HG02798 (cell line): Measurements from ENCODE around the gene DAB1.
"Not testable (repeated sequence)": the region's sequence is repeated elsewhere in the genome, so short reads cannot be mapped to it uniquely, and the experiment has no call there.

Experiments used
- ATAC-seq: cut with Tn5 transposase; IDR thresholded peaks from one replicate; pipeline ENCODE4 v1.9.1; 2021; ENCODE audit warnings: mild to moderate bottlenecking; ENCODE audit not compliant: unreplicated experiment, poor library complexity

Gene DAB1

DNA sequence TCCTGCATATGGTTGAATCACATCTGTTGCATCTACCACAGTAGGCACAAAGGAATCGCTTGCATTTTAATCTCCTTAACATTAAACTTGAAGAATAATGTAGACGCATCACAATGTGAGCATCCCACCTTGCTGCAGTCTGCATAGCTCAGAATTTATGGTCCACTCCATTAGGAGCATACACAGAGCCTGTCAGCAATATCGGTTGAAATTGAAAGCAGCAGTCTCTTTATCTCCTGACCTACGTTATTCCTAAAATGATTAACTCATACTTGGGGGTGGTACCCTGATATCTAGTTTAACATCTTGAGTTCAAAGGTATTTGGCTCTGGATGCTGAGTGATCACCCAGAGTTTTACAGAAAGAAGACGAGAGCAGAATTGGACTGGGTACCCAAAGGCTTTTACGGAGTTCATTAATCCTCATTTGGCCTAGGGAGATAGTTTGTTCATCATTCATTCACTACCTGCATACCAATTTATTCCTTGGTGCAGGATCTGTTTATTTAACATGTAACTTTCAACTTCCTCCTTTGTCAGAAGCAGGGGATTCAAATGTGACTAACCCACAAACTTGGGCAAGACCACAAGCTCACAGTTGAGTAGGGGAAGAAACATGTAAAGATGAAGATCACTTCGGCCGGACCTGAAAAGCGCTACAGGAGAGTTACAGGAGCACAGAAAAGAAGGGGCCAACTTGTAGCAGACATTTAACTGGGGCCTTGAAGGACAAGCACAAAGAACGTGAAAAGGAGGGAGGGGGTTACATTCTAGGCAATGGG lies 187.9 kb downstream of the DAB1 start:
- no peak for ATAC-seq

DNA sequence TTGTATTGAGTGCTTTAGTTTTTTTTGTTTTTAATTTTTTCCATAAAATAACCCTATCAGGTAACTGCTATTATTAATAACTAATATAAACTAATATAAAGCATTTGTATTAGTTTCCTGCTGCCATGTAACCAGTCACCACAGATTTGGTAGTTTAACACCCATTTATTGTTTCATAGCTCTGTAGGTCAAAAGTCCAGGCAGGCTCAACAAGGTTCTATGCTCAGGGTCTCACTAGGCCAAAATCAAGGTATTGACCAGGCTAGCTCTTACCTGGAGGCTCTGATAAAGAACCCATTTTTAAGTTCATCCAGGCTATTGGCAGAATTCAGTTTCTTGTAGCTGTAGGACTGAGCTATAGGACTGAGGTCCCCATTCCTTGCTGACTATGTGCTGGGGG lies 189.4 kb downstream of the DAB1 start:
- no peak for ATAC-seq

DNA sequence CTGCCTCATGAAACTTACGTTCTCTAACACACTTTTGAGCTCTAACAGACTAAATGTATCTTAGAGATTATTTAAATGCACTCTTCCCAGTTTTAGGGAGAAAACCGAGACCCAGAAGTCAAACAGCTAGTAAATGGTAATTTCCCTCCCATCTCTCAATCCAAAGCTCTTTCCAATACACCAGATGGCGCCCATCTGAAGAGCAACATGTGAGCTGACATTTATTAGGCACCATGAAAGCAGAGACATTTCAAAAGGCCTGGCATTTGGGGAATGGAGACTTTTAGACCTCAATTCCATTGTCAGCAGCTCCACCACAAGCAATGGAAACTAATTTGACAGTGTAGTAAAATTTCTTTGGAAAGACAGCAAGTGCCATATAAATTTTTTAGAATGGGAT lies 191.4 kb downstream of the DAB1 start:
- ATAC-seq: no peak

DNA sequence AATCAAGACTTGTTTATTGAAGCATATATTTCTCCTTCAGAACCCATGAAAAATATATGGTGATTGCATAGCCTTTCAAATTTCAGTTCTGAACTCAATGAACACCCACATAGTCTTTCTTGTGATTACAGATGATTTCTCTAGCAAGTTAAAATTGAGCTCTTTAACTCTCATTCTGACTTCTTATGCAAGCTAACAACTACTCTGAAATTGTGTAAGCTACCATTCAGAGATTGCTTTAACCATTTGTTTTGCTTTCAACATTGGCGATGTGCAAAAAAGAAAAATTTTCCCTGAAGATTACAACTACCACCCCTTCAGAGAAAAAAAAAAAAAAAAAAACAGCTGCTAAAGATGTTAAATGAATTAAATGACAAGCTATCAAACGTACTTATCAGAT lies 193.9 kb downstream of the DAB1 start:
- ATAC-seq: no peak

DNA sequence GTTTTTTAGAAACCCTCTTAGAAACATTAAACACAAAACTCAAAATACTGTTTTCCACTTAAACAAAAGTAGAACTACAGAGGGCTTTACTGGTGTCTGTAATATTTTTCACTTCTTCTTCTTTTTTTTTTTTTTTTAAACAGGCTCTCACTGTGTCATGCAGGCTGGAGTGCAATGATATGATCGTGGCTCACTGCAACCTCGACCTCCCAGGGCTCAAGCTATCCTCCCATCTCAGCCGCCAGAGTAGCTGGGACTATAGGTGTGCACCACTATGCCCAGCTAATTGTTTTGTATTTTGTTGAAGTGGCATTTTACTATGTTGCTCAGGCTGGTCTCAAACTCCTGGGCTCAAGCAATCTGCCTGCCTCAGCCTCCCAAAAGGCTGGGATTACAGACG lies 194.8 kb downstream of the DAB1 start:
- ATAC-seq: no peak

DNA sequence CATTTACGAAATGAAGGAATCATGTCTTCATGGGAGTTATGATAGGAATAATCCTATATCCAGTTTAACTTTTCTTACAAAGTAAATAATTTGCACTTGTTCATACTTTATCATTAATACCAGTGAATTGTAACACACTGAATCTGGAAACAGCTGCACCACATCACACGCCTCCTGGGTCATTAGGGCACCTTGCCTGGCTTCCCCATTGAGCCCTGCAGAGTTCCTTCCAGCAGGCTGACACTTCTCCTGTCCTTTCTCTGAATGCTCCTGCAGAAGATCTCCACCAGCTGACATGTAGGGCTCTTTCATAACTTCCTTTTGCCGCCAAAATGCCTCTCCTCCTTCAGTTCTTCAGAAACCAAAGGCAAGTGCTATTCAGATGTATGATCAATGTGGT lies 201.1 kb downstream of the DAB1 start:
- no peak for ATAC-seq

DNA sequence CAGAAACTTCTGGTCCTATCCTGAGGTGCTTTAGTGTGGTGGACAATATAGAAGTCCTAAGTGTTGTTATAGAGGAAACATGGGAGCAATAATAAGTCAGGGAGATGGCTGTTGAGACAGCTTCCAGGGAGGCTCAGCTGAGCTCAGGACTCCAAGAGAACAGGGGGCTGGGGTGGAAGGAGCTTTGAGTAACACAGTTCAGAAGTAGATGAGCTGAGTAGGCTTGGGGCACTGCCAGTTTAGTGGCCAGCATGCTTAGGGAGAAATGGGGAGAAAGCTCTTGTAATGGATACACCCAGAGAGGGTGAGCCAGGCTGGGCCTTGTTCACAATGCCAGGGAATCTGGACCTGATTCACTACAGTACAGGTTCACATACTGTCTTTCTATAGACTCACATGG lies 201.6 kb downstream of the DAB1 start:
- no peak for ATAC-seq

DNA sequence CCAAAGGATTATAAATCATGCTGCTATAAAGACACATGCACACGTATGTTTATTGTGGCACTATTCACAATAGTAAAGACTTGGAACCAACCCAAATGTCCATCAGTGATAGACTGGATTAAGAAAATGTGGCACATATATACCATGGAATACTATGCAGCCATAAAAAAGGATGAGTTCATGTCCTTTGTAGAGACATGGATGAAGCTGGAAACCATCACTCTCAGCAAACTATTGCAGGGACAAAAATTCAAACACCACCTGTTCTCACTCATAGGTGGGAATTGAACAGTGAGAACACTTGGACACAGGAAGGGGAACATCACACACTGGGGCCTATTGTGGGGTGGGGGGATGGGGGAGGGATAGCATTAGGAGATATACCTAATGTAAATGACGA lies 203.0 kb downstream of the DAB1 start:
- ATAC-seq: not testable (repeated sequence)

DNA sequence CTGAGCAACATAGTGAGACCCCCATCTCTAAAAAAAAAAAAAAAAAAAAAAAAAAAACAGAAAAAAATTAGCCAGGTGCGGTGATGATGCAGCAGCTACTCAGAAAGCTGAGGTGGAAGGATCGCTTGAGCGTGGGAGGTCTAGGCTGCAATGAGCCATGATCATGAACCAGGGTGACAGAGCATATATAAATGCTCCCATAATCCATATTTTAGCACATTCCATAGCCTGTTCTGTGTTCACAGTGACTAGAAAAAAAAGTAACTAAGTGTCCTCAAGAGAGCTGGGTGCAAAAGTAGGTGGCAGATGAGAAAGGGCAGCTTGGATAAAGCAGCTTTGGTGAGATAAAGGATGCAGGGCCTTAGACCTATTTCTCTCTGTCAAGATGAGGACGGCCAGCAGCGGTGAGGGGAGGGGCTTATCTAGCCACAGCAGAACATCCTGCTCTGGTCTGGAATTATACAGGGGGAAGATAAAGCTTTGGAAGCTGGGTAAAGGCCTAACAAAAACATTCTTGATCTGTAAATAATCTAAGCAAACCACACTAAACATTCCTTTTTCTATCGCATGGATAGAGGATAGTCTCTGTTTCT lies 205.3 kb downstream of the DAB1 start:
- no peak for ATAC-seq

DNA sequence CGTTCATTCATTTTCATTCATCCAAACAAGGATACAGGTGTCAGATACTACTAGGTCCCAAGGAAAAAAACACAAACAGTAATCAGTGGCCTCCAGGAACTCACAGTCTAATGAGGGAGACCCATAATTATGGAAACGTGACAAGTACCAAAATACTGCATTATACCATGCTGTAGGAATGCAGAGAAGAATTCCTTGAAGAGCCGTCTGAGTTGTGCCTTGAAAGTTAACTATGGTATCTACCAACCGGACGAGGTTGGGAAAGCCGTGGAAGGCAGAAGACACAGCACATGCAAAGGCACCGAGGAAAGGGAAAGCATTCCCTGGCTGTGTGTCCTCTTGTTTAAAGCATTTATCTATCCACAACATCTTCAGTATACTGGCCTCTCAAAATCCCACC lies 206.0 kb downstream of the DAB1 start:
- no peak for ATAC-seq

DNA sequence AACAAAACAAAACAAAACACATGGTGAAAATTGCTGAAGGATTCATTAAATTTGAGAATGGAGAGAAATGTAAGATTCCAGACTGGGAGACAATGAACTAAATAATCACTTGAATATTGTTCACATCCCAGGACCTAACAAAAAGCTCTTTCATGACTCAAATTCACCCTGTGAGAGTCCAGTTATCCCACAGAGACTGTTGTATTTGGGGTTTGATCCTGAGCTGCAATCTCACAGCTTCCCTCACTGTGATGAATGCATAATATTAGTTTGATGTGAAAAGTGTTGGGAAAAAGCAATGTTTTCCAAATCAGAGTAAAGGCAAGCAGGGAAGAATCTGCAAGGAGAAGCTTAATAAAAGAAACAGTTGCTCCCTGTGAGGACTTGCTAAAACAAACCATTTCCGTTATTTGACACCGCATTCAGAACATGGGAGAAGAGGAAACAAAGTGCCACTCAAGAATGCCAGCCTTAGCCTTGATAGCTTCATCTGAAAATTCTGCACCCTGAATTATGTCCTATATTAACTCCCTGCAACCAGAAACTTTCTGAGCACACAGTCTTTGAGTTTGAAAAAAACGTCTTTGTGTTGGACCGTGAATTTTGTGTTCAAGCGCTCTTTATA lies 208.8 kb downstream of the DAB1 start:
- ATAC-seq: no peak

DNA sequence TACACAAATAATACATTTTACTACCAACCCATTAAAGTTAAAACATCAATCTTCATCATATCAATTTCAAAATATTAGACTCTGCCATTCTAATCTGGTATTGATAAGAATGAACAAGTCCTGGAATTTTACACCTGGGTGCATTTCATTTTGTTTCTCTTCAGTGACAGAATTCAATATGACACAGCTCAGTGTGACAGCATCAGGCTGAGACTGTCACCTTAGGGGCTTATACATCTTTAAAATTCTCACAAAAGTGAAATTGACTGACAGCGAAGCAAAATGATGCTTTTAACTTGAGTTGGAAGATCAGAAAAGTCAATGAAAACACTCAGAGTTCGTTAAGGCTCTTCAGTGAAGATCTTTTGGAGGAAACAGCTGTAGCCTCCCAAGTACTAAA lies 213.0 kb downstream of the DAB1 start:
- no peak for ATAC-seq

DNA sequence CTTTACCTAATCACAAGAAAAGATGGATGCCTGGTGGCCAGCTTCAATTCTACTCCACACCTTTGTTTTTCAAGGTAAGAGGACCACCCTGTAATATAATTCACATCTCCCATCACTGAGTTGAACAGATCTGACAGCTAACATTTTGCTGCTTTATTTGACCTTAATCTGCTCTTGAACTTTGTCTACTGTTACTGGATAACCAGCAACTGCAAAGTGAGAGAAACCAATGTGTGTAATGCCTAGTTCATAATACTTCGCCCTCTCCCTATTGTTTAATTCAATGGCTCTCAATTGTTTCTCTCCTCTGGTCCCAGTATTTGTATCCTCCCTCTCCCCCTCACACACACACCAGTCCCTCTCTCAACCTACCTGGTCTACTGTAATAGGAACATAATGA lies 214.4 kb downstream of the DAB1 start:
- no peak for ATAC-seq

DNA sequence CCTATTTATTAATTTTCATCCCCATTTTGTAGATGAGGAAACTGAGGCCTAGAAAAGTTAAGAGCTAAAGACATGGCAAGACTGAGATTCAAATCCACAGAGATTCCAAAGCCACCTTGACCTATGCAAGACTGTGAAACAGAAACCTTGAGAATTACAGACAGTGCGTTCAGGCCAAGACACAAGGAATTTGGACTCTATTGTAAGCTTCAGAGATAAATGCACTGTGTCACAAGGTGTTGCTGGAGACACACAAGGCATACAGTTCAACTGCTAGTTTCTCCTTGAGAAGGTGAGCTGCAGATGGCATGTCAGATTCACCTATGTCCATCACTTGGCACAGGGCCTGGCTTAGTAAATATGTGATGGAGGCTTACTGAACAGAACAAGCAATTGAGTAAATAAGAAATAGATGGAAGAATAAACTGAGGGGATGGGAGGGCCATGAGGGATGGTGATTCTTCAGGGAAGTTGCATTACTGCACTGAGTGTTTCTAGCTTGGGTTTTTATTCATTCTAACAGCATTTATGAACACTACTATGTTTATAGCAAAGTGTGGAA lies 215.0 kb downstream of the DAB1 start:
- no peak for ATAC-seq

DNA sequence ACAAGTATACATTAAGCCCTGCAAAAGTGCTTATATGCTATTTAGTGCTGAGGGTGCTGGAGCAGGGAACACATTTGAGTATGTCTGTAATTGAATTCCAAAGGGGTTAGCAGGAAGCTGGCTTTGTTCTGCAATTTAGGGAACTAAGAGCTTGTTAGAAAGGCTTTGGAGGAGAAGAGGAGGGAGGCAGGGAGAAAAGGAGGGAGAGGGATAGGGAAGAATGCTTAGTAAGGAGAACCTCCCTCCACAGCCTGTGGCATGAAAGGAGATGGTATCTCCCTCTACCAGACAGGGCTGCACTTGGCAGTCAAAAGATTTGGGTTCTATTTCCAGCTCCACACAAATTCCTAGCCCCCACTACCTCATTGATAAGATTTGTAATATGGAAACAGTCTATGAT lies 217.8 kb downstream of the DAB1 start:
- ATAC-seq: no peak

DNA sequence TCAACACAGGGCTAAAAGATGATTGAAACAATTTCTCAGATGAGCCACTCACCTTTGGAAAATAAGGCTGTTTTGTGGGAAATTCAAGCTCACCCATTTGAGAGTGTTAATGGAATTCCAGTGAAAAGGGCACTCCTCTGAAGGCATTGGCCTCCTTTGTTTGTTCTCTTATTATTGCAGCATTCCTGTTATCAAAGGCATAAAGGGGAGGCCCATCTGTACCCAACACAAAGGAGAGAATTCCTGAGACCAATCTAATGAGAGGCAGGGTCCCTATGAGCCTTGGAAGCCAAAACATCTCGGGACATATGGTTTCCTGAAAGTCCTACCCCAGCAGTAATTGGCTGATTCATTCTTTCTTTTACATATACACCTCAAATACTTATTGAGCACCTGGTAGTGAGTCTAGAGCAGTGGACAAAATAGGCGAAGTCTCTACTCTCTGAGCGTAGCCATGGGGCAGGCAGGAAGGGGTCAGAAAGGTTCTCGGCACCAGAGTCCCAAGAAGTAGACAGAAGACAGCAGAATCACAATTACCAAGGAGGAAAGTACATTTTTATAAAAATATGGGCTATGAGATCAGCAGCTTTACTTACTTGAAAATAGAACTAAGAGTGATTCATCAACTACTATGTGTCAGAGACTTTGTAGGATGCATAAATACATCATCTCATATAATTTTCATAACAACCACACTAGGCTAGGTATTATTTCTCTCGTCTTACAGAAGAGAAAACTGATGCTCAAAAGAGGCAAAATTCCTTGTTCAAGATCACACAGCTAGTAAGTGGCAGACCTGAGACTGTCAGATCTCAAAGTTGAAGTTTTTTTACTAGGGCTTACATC lies 218.7 kb downstream of the DAB1 start:
- no peak for ATAC-seq

DNA sequence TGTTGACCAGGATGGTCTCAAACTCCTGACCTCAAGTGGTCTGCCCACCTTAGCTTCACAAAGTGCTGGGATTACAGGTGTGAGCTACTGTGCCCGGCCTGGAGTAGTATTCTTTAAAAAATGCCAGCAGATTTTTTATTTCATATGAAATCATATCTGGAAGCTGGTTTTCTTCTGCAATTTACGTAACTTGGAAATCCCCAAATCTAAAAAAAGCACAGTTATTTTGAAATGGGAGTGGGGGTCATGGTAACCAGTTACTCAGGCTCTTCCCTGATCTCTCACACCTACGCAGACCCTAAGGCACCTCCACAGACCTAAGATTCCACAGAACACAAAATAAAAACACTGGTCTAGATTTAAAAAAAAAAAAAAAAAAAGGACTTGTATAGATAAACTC lies 219.8 kb downstream of the DAB1 start:
- no peak for ATAC-seq

DNA sequence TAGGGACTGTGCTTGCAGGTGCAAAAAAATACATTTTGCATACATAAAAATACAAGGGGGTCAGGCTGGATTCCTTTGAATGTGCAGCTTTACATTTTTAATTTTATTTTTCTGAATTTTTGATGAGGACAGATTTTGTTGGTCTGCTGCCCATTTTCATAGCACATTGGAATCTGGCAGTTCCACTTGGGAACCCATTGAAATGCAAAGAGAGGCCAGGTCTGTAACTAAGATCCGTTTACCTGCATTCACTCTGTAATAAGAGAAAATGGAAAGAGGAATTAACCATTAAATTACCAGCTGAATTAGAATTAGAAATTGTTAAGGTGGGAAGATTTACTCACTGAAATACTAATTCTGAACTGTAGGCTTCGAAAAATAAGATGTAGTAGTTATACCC lies 221.6 kb downstream of the DAB1 start:
- no peak for ATAC-seq

DNA sequence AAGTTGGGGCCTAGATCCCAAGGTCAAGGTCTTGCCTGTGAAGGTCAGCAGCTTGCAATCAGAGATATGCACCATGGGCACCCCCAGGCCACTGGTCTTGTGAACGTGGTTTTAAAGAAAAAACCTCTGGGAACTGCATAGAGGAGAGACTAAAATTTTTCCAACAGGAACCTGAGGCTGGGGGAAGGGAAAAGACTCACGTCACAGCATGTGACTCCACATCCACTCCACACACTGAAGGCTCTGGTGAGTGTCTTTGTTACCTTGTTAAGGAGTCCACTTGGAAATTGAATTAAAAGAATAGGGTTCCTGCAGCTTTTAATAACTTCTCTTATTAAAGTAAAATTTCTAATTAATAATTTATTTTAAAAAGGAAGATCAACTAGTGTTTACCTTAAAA lies 224.9 kb downstream of the DAB1 start:
- ATAC-seq: no peak

DNA sequence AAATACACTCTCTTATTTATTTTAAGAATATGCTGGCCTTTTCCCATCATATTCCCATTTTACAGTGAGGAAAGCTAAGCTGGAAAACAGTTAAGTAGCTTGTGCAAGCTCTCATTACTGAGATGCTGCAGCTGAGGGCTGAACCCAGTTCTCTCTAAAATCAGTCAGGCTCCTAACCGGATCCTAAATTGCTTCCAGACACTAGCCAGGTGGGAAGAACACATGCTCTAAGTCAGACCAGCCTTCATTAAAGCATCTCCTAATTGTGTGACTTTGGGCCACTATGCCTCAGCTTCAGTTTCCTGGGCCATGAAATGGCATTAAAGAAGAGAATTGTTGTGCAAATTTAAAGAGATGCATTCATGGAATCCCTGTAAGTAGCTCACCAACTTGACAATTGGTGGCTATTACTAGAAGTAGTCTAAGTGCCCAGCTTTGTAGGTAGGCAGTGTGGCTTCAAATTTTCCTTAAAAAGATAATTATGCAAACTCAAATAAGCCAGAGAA lies 228.4 kb downstream of the DAB1 start:
- ATAC-seq: no peak
